GM21723 (cell line): Measurements from ENCODE around the gene KCNH5.

Experiments
- ATAC-seq: cut with Tn5 transposase; IDR thresholded peaks from one replicate; pipeline ENCODE4 v1.9.1; 2021; ENCODE audit warnings: mild to moderate bottlenecking, moderate library complexity; ENCODE audit not compliant: unreplicated experiment

The KCNH5 gene

GRCh38 chr14:62687818-62688217 lies 357.4 kb downstream of the KCNH5 start:
- no peak for ATAC-seq

GRCh38 chr14:62684376-62684775 lies 360.9 kb downstream of the KCNH5 start:
- ATAC-seq, result no peak

- no peak for ATAC-seq
These were observed 363.1 kb downstream of the KCNH5 start for GRCh38 chr14:62682208-62682607.

- ATAC-seq, result no peak
These were observed 370.6 kb downstream of the KCNH5 start for GRCh38 chr14:62674563-62675237.

GRCh38 chr14:62673014-62673755 lies 372.1 kb downstream of the KCNH5 start:
- ATAC-seq, result no peak

GRCh38 chr14:62670526-62670925 lies 374.7 kb downstream of the KCNH5 start:
- no peak for ATAC-seq

- no peak for ATAC-seq
These were observed 377.8 kb downstream of the KCNH5 start for GRCh38 chr14:62667421-62667914.

- ATAC-seq, result no peak
These were observed 380.0 kb downstream of the KCNH5 start for GRCh38 chr14:62665286-62665685.

- ATAC-seq, result no peak
These were observed 381.8 kb downstream of the KCNH5 start for GRCh38 chr14:62663456-62663821.

GRCh38 chr14:62662811-62663455 lies 382.3 kb downstream of the KCNH5 start:
- no peak for ATAC-seq

- ATAC-seq, result no peak
These were observed 383.4 kb downstream of the KCNH5 start for GRCh38 chr14:62661818-62662217.

- no peak for ATAC-seq
These were observed 386.6 kb downstream of the KCNH5 start for GRCh38 chr14:62658631-62659030.

GRCh38 chr14:62657376-62657775 lies 387.9 kb downstream of the KCNH5 start:
- no peak for ATAC-seq

GRCh38 chr14:62655166-62655565 lies 390.1 kb downstream of the KCNH5 start:
- no peak for ATAC-seq

- no peak for ATAC-seq
These were observed 390.6 kb downstream of the KCNH5 start for GRCh38 chr14:62654641-62655040.
